Dedifferentiated amniotic fluid mesenchymal stem cell (primary cell): ENCODE data around the gene HTRA2.
A peak's percentile ranks its signal among the peaks of the same experiment; 100 is the strongest.

ENCODE experiments used
- DNase-seq: peaks from one replicate; pipeline ENCODE4 v3.0.0-alpha.2; 2016; ENCODE audit errors: extremely low spot score

HTRA2 gene

DNA sequence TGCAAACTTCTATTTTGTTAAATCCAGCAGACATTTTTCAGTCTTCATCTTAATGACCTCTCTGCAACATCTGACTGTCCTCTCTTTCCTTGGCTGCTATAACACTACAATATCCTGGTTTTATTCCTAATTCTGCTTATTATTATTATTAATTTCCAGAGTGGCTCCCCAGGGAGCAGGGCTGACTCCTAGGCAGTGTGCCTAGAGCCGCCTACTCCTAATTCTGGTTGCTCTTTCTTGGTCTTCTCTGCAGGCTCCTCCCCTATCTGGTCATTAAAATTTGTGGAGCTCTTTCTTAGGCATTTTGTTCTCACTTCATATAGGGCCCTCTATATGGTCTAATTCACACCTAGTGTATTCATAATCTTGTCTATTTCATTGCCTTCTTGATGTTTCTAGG, 13.2 kb downstream of the HTRA2 start:
- DNase-seq = no peak

DNA sequence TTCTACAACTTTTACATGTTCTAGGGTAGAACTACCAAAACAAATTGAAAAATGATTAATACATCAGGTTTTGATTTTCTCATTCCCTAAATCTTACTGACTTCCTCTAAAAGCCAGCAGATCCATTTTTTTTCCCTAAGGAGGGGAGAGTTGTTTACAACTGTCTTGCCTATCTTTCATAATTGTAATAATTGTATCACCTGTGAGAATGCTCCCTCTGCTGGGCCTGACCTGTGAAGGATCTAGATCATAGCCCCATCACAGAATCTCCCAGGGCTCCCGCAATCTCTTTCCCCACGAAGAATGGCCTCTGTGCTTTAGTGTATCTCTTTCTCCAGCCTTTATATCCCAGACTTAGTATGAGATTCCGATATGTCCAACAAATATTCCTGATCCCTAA, 14.9 kb downstream of the HTRA2 start:
- DNase-seq = no peak

- no peak for DNase-seq
Measured at GRCh38 chr2:74546004-74546403, 16.3 kb downstream of the HTRA2 start.

- no peak for DNase-seq
Measured at GRCh38 chr2:74548285-74548899, 18.7 kb downstream of the HTRA2 start.

DNA sequence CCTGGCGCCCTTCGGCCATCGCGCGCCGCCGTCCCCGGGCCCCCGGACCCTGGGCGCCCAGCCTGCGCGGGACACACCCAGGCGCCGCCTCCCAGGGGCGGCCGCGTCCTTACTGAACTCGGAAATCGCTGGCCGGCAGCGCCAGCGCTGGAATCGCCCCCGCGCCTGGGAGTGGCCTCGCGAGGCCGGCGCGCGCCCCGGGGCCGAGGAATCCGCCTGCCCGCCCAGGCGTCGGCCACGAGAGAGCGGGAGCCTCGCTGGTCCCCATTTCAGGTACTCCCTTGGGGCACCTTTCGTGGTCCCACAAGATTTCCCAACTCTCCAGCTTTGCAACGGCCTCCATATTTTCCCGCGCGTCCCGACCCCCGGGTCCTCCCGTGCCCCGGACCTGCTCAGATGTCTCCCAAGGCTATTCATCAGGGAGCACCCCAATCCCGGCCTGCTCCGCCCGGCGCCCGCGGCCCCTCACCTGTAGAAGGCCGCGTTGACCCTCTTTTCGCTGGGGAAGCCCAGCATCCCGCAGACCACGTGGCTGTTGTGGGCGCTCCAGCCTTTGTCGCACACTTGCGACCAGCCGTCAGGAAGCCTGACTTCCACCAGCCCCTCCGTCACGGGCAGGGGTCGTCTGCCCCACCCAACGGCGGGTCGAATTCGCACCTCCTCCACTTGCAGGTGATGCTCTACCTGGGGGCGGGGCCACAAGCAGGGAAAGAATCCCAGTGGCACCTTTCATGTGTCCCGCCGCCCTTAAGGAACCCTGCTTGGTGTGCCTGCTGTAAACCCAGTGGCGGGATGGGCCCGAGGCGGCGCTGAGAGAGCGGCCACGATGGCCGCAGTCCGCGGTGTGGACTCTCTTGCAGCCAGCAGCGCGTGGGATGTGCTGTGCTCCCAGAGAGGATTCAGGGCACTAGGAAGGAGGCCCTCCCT, 19.4 kb downstream of the HTRA2 start:
- peak; percentile 39 for DNase-seq

DNA sequence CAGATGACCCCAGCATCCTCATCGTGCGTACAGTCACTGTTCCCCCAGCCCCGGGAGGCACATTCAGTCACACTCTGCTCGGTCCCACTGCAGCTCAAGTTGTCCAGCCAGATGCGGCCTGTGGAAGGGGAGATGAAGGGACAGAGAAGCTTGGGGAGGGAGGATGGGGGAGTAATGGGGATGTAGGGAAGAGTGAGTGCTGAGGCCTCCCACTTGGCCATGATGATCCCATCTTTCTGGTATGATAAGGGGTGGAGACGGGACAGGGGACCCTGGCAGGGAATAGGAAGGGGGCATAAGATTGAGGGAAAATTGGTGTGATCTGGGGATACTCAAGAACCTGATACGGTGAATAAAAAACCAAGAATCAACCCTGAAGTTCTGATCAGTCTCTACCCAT, 20.5 kb downstream of the HTRA2 start:
- no peak for DNase-seq

GRCh38 chr2:74551530-74551929, 21.8 kb downstream of the HTRA2 start:
- DNase-seq = no peak

GRCh38 chr2:74551942-74552913, 22.5 kb downstream of the HTRA2 start:
- DNase-seq = no peak

DNA sequence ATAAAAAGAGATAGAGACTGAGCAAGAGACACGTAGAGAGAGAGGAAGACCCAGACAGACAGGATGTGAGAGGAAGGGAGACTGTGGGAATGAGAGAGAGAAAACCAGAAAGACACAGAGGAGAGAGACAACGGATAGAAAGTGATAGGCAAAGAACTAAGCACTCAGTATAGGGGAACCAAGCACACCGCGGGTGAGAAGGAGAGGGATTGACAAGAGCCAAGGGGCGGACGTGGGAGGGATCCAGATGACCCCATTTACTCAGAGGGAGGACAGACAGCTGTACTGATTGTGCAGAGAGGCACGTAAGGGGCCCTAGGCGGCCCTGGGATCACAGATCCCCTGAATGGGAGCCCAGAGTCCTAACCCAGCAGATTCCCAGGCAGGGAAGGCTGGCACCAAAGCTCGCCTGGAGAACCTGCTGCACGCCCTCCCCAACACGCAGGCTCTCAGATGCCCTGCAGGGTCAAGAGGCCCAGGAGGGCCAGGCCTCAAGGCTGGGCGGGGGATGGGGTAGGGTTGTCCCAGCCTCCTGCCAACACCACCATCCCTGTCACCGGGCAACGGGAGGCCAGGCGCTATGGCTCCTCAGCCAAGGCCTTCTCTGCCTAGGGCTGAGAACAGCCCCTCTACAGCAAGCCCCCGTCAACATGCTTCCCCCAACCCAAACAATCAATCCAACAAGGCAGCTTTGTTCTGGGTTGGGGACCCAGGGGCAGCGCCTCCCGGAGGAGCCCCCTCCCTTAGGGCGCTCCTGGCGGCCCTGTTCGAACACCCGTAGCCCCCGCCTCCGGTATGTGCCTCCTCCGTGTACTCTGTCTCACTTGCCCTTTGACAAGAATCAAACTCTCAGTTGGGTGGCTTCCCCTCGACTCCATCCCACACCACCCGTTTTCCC, 23.4 kb downstream of the HTRA2 start:
- no peak for DNase-seq

- peak; percentile 76 for DNase-seq
Measured at GRCh38 chr2:74553892-74554819, 24.4 kb downstream of the HTRA2 start, which contains the start of the genes DOK1 and LOXL3. TSS of gene DOK1 (plus strand) at chr2:74554720. CDS start at chr2:74554755, 35 bp downstream. TSS of gene LOXL3 (minus strand) at chr2:74553942. CDS start at chr2:74552634, 1,308 bp downstream.

DNA sequence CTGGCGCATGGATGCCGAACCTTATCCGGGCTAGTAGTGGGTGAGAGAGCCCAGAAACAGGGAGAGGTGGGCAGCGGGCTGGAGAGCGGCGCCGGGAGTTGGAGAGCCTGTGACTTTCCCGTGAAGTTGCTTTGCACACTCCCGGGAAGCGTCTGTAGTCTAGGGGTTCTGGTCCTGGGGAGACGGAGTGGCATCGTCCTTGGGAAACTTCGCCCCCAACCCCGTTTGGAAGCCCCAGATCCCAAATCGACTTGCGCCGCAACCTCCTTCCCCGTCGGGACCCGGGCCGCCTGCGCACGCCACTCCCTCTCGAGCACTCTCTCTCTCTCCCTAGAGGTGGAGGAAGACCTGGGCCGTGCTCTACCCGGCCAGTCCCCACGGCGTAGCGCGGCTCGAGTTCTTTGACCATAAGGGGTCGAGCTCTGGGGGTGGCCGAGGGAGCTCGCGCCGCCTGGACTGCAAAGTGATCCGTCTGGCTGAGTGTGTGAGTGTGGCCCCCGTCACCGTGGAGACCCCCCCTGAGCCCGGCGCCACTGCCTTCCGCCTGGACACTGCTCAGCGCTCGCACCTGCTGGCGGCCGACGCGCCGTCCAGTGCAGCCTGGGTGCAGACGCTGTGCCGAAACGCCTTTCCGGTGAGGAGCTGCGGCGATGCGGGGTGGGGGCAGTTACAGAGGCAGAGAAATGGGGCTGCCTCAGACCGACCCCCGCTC, 25.2 kb downstream of the HTRA2 start:
- DNase-seq = no peak

- DNase-seq = no peak
Measured at GRCh38 chr2:74555610-74556103, 25.9 kb downstream of the HTRA2 start.

DNA sequence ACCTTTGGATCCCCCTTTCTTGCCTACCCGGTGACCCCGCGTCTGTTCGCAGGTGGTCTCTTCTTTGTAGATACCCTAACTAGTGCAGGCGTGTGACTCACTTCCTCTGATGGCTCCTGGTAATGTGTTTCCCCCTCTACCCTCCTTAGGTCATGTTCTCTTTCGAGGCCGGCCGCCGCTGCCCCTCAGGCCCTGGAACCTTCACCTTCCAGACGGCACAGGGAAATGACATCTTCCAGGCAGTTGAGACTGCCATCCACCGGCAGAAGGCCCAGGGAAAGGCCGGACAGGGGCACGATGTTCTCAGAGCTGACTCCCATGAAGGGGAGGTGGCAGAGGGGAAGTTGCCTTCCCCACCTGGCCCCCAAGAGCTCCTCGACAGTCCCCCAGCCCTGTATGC, 26.4 kb downstream of the HTRA2 start:
- DNase-seq = no peak

DNA sequence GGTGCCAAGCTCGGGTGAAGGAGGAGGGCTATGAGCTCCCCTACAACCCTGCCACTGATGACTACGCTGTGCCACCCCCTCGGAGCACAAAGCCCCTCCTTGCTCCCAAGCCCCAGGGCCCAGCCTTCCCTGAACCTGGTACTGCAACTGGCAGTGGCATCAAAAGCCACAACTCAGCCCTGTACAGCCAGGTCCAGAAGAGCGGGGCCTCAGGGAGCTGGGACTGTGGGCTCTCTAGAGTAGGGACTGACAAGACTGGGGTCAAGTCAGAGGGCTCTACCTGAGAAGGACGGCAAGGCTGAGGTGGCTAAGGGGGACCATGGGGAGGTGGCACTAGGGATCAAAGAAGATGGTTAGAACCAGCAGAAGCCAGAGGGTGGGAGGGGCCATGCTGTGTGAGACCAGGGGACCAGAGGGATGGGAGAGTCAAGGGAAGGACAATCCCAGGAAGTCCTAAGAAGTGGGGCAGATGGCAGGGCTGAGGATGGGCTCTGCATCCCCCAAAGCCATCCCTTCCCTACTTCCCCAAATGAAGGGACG, 27.2 kb downstream of the HTRA2 start:
- DNase-seq = no peak

- DNase-seq = no peak
Measured at GRCh38 chr2:74558284-74559230, 28.8 kb downstream of the HTRA2 start.

DNA sequence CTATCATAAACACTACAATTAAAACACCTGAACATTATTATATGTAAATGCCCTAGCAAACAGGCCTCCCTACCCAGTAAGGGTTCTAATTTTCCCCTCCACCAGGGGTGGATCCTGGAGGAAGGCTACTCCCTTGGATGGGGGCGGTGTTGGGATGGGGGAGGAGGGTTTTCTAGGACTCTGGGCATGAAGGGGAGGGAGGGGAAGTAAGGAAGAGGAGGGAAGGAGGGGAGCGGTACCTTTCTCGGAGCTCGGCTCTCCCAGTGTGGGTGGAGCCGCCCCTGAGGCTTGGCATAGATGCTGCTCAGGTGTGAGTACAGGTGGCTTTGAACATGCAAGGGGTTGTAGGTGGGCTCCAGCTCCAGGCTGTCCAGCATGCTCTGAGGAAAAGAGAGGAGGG, 30.2 kb downstream of the HTRA2 start:
- no peak for DNase-seq

DNA sequence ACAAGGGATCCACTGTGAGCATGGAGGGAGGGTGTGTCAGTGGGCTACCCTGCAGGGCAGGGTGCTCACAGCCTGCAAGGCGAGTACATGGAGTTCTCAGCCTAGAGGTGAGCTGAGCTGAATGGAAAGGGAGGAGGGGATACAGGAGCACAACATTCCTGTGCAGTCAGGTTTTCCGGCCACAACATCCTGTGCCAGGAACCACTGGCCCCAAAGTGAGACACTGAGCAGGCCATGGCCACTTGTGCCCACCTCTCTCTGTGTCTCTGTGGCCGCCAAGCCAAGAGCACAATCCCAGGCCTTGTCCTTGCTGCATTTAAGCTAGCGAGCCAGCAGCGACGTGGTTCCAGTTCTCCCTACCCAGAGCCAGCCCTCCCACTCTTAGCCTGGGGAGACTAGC, 30.9 kb downstream of the HTRA2 start:
- no peak for DNase-seq
